Sigmoid colon (tissue), 7 donors: ENCODE results near the gene PPP6C. TPM values are rescaled to one million over a fixed set of nuclear protein-coding genes. Genes with fewer than 3 reads are reported as not detected.
"Not testable (repeated sequence)": the region's sequence is repeated elsewhere in the genome, so short reads cannot be mapped to it uniquely, and the experiment has no call there.

Experiments used
- DNase-seq: peaks from one replicate; pipeline ENCODE4 v3.0.0-alpha.2; 2019
- H3K27ac ChIP-seq, 4 donors: fragments of 200-600 bp; sonication (generic); one replicate each; pipeline ENCODE4 v1.5.1; 2016 to 2019; ENCODE audit warnings: mild to moderate bottlenecking in 1 of 4
- H3K27me3 ChIP-seq, 3 donors: fragments of 200-600 bp; sonication (generic); one replicate each; pipeline ENCODE4 v1.5.1; 2019; ENCODE audit warnings: mild to moderate bottlenecking in 1 of 3
- H3K36me3 ChIP-seq, 4 donors: fragments of 200-600 bp; sonication (generic); one replicate each; pipeline ENCODE4 v1.5.1; 2016 to 2019
- H3K4me1 ChIP-seq, 4 donors: fragments of 200-600 bp; sonication (generic); one replicate each; pipeline ENCODE4 v1.5.1; 2017 to 2019
- H3K4me3 ChIP-seq, 4 donors: fragments of 200-600 bp; sonication (generic); one replicate each; pipeline ENCODE4 v1.5.1; 2017 to 2019; ENCODE audit warnings: mild to moderate bottlenecking in 2 of 4, moderate library complexity in 1 of 4
- H3K9me3 ChIP-seq, 4 donors: fragments of 200-600 bp in 3 of 4; sonication (generic) in 3 of 4; one replicate each; pipeline versions ENCODE4 v1.5.1 to v1.6.1; 2013 to 2019
- CTCF ChIP-seq, 4 experiments: fragments of 450-650 bp in 3 of 4; fragments of 200-600 bp in 1 of 4; IDR thresholded peaks; one replicate each; pipeline ENCODE4 v1.5.1; 2016 to 2019; ENCODE audit warnings: antibody characterized with exemption in 4 of 4, mild to moderate bottlenecking in 3 of 4, moderate library complexity in 2 of 4
- EP300 ChIP-seq, 4 donors: sonication (generic); formaldehyde crosslinking; IDR thresholded peaks; one replicate each; pipeline ENCODE4 v1.6.1; 2017; ENCODE audit warnings: antibody characterized with exemption in 4 of 4
- POLR2A ChIP-seq, 2 donors: fragments of 450-650 bp; IDR thresholded peaks; one replicate each; pipeline ENCODE4 v1.6.1; 2016; ENCODE audit warnings: antibody characterized with exemption in 2 of 2, mild to moderate bottlenecking in 2 of 2, moderate library complexity in 2 of 2
- POLR2AphosphoS5 ChIP-seq, 4 donors: sonication (generic); formaldehyde crosslinking; IDR thresholded peaks; one replicate each; pipeline ENCODE4 v1.6.1; 2017; ENCODE audit warnings: antibody characterized with exemption in 4 of 4
- WGBS, 2 donors: extraction: QIAGEN DNeasy Blood & Tissue Kit; methylation state at CpG; one replicate each; pipeline ENCODE4 v1.1.7; 2013; 5-methylcytosine and 5-hydroxymethylcytosine counted together
- intact Hi-C: fragments of 100-400 bp; cut with DNase I; formaldehyde crosslinking; loops from one replicate; pipeline ENCODE4 v1.15.1; 2023
- polyA plus RNA-seq, 3 donors: library from polyadenylated mRNA; stranded (reverse); fragments of 200-250 nt; gene quantifications; one replicate each; pipeline ENCODE4 v1.2.3, GENCODE V29; 2013
- total RNA-seq, 4 donors: library from RNA; depleted of rRNA; stranded (reverse); fragments of >200 nt; gene quantifications; one replicate each; pipeline ENCODE4 v1.1.0, GENCODE V29; 2016
- donor health status: healthy with polysubstance abuse.
- donor health status: Bipolar disorder and iron deficiency.
- donor health status: healthy.

Gene PPP6C
- total and polyA plus RNA-seq, 7 donors = 24.8 to 41.6 (median 31.6) TPM

DNA sequence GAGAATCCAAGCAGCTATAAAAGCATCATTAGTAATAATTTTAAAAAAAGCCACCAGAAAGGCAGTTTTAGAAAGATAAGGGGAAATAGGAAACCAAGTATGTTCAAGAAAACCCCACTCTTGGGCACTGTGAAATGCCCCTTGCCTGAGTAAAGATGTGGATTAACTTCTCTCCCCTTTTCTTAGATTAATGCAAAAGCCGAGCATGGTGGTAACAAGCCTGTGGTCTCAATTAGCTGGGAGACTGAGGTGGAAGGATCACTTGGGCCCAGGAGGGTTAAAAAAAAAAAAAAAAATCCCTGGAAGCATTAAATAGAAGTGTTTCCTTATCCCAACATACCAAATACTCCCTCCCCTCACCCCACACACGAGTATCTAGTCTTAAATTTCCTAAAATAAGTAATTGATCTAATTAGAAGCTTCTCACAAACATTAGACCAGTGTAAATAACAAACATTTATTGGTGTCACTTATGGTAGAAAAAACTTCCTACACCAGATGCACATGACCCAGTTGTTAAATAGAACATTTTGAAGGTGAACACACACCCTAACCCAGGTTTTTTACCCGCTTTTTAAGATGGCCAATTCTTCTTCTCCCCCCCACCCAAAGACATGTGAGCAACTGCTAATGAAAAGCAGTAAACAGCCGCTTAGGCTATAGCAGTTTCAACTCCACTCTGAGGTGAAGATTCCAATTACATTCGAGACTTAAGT is 46.4 kb upstream of the PPP6C start:
- TF ChIP-seq POLR2AphosphoS5 (IDR thresholded peaks at IDR 0.05) = no peak
- no peak for TF ChIP-seq POLR2A (IDR thresholded peaks at IDR 0.05)
- TF ChIP-seq CTCF (IDR thresholded peaks at IDR 0.05) = no peak
- no peak for TF ChIP-seq EP300 (IDR thresholded peaks at IDR 0.05)
- no peak for DNase-seq
- Histone ChIP-seq H3K27ac (peak overlapping the region in 2 of 4 donors; percentile 81 to 89), H3K9me3 (no peaks in the 10 kb centered on the region), H3K4me1 (peaks cover 0 to 71% (median 67%) of the 10 kb centered on the region in 4 donors), H3K4me3 (no peak overlapping the region), H3K36me3 (peaks cover 24 to 70% (median 38%) of the 10 kb centered on the region in 4 donors), H3K27me3 (no peaks in the 10 kb centered on the region)
- intact Hi-C loops = no loop called here
- 57 to 72% methylated on average over 5 of the region's 5 CpGs for WGBS, 2 donors

DNA sequence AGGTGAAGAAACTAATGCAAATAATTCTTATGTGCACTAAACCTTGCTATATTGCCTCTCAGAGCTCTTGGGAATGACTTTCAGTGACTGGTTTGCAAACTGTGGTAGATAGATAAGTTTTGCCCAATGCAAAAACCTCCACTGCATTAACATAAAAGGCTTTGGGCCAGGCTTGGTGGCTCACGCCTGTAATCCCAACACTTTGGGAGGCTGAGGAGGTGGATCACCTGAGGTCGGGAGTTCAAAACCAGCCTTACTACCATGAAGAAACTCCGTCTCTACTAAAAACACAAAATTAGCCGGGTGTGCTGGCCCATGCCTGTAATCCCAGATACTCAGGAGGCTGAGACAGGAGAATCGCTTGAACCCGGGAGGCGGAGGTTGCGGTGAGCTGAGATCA is 44.5 kb upstream of the PPP6C start:
- H3K27me3 ChIP-seq, intact Hi-C loops, DNase-seq, H3K4me3 ChIP-seq, H3K9me3 ChIP-seq: not testable (repeated sequence)
- Histone ChIP-seq H3K27ac (peak overlapping the region in 3 of 4 donors; percentile 67 to 89 (median 81)), H3K36me3 (peaks cover 23 to 82% (median 38%) of the 10 kb centered on the region in 4 donors), H3K4me1 (peaks cover 0 to 59% (median 55%) of the 10 kb centered on the region in 4 donors)
- WGBS, 2 donors = 92 to 94% methylated on average over 8 of the region's 8 CpGs

DNA sequence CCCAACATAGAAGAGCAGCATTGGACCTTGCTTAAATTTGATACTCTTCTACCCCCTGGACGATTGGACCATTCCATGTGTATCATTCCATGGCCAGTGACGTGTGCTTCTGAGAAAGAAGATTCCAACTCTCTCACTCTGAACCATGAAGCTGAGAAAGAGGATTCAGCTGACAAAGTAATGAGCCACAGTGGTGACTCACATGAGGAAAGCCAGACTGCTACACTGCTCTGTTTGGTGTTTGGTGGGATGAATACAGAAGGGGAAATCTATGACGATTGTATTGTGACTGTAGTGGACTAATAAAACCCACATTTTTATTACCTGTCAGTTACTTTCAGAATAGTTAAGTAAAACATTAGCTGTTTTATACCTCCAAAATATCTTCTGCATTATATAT is 44.1 kb upstream of the PPP6C start:
- Histone ChIP-seq H3K4me1 (peaks cover 0 to 55% (median 51%) of the 10 kb centered on the region in 4 donors), H3K27ac (peak overlapping the region in 3 of 4 donors; percentile 67 to 89 (median 81)), H3K4me3 (no peak overlapping the region), H3K9me3 (no peaks in the 10 kb centered on the region), H3K36me3 (peaks cover 19 to 82% (median 34%) of the 10 kb centered on the region in 4 donors), H3K27me3 (no peaks in the 10 kb centered on the region)
- WGBS, 2 donors = 55 to 71% methylated on average over 3 of the region's 3 CpGs
- TF ChIP-seq POLR2AphosphoS5 (IDR thresholded peaks at IDR 0.05) = peak; percentile 53 to 96 (median 86)
- no peak for TF ChIP-seq POLR2A (IDR thresholded peaks at IDR 0.05)
- peak in 3 of 4 donors; percentile 58 to 93 (median 87) for TF ChIP-seq EP300 (IDR thresholded peaks at IDR 0.05)
- intact Hi-C loops = no loop called here
- DNase-seq = no peak

DNA sequence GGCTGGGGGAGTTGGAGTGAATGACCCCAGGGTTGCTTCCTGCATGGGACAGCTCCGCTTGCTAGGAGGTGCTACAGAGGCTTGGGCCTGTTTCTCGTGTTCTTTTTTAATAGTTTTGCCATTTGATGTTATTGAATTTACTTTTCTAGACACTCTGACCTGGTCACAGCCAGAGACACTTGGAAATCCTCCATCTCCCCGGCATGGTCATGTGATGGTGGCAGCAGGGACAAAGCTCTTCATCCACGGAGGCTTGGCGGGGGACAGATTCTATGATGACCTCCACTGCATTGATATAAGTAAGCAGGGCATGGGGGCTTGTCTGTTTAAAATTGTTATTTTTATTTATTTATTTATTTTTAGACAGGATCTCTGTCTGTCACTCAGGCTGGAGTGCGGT is 38.2 kb upstream of the PPP6C start:
- WGBS, 2 donors = 96% methylated on average over 6 of the region's 6 CpGs
- no peaks in the 10 kb centered on the region for H3K4me1 ChIP-seq
- H3K27ac ChIP-seq = no peak overlapping the region
- peaks cover 0 to 47% (median 19%) of the 10 kb centered on the region in 4 donors for H3K36me3 ChIP-seq
- DNase-seq = no peak
- H3K9me3 ChIP-seq = no peaks in the 10 kb centered on the region
- no peaks in the 10 kb centered on the region for H3K27me3 ChIP-seq
- intact Hi-C loops = no loop called here
- TF ChIP-seq CTCF (IDR thresholded peaks at IDR 0.05) (no peak), EP300 (IDR thresholded peaks at IDR 0.05) (no peak), POLR2A (IDR thresholded peaks at IDR 0.05) (no peak), POLR2AphosphoS5 (IDR thresholded peaks at IDR 0.05) (no peak)
- no peak overlapping the region for H3K4me3 ChIP-seq

- H3K27me3 ChIP-seq, H3K4me1 ChIP-seq, H3K27ac ChIP-seq, DNase-seq, intact Hi-C loops, H3K4me3 ChIP-seq, H3K9me3 ChIP-seq: not testable (repeated sequence)
- H3K36me3 ChIP-seq = peaks cover 0 to 44% (median 20%) of the 10 kb centered on the region in 4 donors
Observed at GRCh38 chr9:125224858-125225257, 35.3 kb upstream of the PPP6C start.

DNA sequence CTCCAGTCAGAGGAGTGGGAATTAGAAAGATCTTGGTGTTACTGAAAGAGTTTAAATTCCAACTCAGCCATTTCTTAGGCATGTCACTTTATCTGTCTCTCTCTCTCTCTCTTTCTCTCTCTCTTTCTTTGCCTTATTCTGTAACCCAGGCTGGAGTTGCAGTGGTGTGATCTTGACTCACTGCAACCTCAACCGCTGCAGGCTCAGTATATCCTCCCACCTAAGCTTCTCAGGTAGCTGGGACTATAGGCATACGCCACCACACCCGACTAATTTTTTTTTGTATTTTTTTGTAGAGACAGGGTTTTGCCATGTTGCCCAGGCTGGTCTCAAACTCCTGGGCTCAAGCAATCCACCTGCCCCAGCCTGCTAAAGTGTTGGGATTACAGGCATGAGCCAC is 29.0 kb upstream of the PPP6C start:
- Histone ChIP-seq H3K27me3 (no peaks in the 10 kb centered on the region), H3K4me1 (no peaks in the 10 kb centered on the region), H3K9me3 (no peaks in the 10 kb centered on the region), H3K27ac (no peak overlapping the region), H3K36me3 (peaks cover 0 to 49% (median 15%) of the 10 kb centered on the region in 4 donors), H3K4me3 (no peak overlapping the region)
- intact Hi-C loops = no loop called here
- WGBS, 2 donors = 95 to 99% methylated on average over 3 of the region's 3 CpGs
- no peak for DNase-seq
- TF ChIP-seq EP300 (IDR thresholded peaks at IDR 0.05) = no peak
- TF ChIP-seq CTCF (IDR thresholded peaks at IDR 0.05) = no peak
- no peak for TF ChIP-seq POLR2AphosphoS5 (IDR thresholded peaks at IDR 0.05)
- no peak for TF ChIP-seq POLR2A (IDR thresholded peaks at IDR 0.05)
